ENCODE measurements around the gene ZFP69B.

Gene ZFP69B

GRCh38 chr1:40449684-40450494, at the start of gene ZFP69B:
Gene ZFP69B (plus strand): TSS chr1:40450476. CDS start chr1:40450962, 486 bp downstream.
- peak; percentile 88 for DNase-seq

DNA sequence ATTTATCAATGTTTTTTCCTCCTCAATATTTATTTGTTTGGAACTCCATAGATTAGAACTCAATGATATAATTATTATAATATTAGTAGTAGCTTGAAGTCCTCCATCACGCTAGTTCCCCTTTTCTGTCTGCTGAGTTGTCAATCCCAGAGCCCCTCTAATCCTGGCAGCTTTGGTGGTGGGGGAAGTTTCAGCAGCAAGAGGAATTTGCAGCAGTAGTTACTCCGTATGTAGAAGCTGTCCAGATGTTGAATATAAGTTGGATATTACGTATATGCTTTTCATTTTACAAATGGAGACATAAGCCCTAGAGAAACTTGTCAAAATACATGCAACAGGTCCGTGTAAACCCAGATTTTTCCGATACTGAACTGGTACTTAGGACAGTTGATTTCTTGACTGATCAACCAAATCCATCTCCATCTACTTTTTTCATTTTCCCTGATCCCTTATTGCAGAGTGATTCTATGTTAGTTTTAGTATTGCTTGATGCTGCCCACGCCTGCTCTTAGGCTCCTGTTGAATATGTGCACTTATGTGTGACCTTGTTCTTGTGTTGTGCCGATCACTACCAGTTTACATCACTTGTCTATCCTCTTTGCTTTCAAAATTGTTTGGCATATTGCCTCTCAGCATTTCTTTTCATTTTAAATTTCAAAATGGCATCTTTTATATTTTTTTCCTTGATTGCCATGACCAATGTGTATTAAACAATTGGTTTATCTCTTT, 48.6 kb upstream of the ZFP69B start:
- DNase-seq, result no peak

- peak; percentile 78 for DNase-seq
Measured at GRCh38 chr1:40404670-40405462, 45.4 kb upstream of the ZFP69B start.

DNA sequence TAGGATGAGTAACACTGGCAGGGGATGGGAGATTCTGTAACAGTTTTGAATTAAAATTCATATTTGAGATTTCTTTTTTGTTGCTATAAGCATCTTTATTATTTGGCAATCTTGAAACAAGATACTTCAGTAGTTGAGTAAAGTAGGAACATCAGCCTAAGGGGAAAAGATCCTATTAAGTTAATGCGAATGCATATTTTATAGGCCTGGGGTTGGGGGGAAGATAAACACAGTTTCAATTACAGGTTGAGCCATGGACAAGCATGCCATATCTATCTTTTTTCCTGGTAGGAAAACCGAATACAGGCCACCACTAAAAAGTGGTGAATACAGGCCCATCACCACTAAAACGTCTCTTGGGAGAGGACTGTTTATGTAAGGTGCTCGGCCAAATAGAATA, 44.5 kb upstream of the ZFP69B start:
- no peak for DNase-seq

DNA sequence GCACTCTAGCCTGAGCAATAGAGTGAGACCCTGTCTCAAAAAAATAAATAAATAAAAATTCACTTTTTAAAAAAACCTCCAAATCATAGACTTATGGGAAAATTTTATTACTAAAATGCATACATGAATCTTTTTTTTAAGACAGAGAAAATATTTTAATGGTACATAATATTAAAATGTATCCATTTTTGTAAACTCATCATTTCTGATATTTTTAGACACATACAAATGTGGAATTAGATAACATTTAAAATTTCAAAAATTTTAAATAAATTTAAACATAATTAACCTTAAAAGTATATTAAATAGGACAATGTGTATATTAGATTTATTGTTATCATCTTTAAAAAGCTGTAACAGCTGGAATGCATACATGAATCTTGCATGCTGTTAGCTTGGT, 42.8 kb upstream of the ZFP69B start:
- DNase-seq, result no peak

- no peak for DNase-seq
Measured at GRCh38 chr1:40409467-40409866, 40.8 kb upstream of the ZFP69B start.

DNA sequence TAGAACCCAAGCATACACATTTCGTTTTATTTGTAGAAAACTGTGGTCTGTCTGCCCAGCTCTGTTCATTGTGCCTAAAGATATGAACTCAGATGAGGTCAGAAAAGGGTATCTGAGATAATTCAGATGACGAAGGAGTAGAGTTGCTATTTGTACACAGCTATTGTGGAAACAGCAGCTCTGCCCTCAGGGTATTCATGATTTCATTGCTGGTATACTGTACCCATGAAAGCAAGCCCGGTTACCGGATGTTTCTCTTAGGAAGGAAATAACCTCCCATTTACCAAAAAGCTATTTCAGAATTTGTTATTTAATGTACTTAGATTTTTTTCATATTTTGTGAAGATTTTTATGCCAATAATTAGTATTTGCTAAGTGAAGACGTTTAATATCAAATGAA, 39.0 kb upstream of the ZFP69B start:
- no peak for DNase-seq

GRCh38 chr1:40411843-40412242, 38.4 kb upstream of the ZFP69B start:
- DNase-seq, result no peak

- DNase-seq, result no peak
Measured at GRCh38 chr1:40413527-40414252, 36.6 kb upstream of the ZFP69B start.

DNA sequence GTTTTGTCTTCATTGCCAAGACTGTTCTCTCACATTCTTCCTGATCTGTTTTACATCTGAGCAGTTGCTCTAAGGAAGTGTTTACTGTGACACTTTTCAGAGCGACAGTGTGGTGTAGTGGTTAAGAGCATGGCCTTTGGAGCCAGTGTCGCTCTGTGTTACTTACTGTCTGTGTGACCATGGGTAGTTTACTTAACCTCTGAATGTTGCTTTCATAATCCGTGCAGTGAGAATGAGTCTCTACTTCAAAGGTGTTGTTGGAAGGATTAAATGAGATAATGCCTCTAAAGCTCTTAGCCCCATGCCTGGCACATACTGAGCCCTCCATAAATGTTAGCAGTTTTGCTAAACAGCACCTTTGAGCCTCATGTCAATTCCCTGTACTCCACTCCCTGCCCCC, 35.9 kb upstream of the ZFP69B start:
- no peak for DNase-seq

DNA sequence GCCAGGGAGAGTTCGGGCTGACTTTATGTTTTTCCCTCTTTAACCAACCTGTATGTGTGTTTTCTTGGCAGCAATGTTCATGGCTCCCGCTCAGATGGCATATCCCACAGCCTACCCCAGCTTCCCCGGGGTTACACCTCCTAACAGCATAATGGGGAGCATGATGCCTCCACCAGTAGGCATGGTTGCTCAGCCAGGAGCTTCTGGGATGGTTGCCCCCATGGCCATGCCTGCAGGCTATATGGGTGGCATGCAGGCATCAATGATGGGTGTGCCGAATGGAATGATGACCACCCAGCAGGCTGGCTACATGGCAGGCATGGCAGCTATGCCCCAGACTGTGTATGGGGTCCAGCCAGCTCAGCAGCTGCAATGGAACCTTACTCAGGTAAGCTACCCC, 33.6 kb upstream of the ZFP69B start:
- DNase-seq, result no peak

DNA sequence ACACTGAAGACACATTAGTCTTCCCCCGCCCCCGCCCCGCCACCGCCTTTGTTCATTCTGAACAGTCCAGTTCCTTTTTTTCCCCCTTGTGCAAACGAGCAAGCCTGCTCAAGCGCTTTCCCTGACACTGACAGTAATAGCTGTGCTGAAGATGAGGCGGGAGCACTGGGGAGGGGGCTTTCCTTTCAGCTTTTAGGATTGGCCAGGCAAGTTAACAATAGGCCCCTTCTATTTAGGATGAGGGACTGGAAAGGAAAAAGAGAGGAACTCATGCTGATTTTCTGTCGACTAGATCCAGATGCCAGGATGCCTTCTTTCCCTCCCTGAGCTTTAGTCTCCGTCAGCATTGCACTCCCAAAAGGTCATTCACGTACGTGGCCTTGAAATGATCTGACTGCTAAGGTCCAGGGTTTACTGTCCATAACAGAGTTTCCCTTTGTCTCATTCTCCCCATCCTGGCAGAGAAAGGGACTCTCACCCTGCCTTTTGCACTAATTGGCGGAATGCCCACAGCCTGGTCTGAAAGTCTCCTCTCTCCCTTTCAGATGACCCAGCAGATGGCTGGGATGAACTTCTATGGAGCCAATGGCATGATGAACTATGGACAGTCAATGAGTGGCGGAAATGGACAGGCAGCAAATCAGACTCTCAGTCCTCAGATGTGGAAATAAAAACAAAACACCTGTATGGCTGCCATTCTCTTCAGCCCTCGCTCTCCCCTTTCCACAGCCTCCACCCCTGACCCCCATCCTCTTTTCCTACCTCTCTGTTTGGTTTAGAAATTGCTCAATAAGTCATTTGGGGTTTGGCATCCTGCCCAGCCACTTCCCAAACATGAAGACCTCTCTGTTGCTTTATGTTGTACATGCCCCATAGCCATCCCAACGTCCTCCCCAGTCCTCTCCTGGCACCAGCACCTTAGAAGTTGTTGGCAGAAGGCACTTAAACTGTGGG, 28.6 kb upstream of the ZFP69B start:
- no peak for DNase-seq

- no peak for DNase-seq
Measured at GRCh38 chr1:40422630-40423263, 27.5 kb upstream of the ZFP69B start.

- no peak for DNase-seq
Measured at GRCh38 chr1:40423264-40423642, 27.0 kb upstream of the ZFP69B start.

- no peak for DNase-seq
Measured at GRCh38 chr1:40423951-40424618, 26.2 kb upstream of the ZFP69B start.

GRCh38 chr1:40425198-40425597, 25.1 kb upstream of the ZFP69B start:
- no peak for DNase-seq

- DNase-seq, result no peak
Measured at GRCh38 chr1:40431385-40431784, 18.9 kb upstream of the ZFP69B start.

- no peak for DNase-seq
Measured at GRCh38 chr1:40432644-40433390, 17.5 kb upstream of the ZFP69B start.

- no peak for DNase-seq
Measured at GRCh38 chr1:40435471-40435870, 14.8 kb upstream of the ZFP69B start.

- no peak for DNase-seq
Measured at GRCh38 chr1:40435876-40436275, 14.4 kb upstream of the ZFP69B start.

All from CD4-positive, alpha-beta T cell treated with Interleukin-17A for 1 hour (primary cell).